Measurements from ENCODE around the gene HINT3. TPM values are rescaled to one million over a fixed set of nuclear protein-coding genes. Genes with fewer than 3 reads are reported as not detected.
A peak's percentile ranks its signal among the peaks of the same experiment; 100 is the strongest.

Gene HINT3
- total RNA-seq (8.4 and 9.7 TPM in 2 replicates), polyA plus RNA-seq (1.1 and 1.8 TPM in 2 replicates), polyA minus RNA-seq (1.2 and 1.9 TPM in 2 replicates), Bru-seq, nascent RNA (percentile 64 among the genes with signal in this experiment), BruChase-seq, experiment 1, labeled RNA remaining after a 6-hour chase (percentile 81 among the genes with signal in this experiment), BruChase-seq, experiment 2, labeled RNA remaining after a 2-hour chase (percentile 69 among the genes with signal in this experiment)
- polyA plus RNA-seq (2011; cell fraction: cytosol; rRNA removed) = 1.9 and 2.1 TPM in 2 replicates
- 0.66 and 1.0 TPM in 2 replicates for polyA plus RNA-seq (2011; cell fraction: nucleus; rRNA removed)
- 9.3 TPM in 2 replicates for polyA plus RNA-seq (2012)
- polyA minus RNA-seq (2011; cell fraction: cytosol; rRNA and poly(A)+ RNA removed) = 5.6 TPM
- polyA minus RNA-seq (2011; cell fraction: nucleus; rRNA and poly(A)+ RNA removed) = 1.7 TPM in 2 replicates
- long read RNA-seq, transcript HINT3-201 (5 exons, 3,314 nt) = major isoform, 11 of 18 reads
- long read RNA-seq, partial matches to known transcripts = 2 of 18 reads
- long read RNA-seq, other reads (novel, unspliced or antisense) = 5 of 18 reads

DNA sequence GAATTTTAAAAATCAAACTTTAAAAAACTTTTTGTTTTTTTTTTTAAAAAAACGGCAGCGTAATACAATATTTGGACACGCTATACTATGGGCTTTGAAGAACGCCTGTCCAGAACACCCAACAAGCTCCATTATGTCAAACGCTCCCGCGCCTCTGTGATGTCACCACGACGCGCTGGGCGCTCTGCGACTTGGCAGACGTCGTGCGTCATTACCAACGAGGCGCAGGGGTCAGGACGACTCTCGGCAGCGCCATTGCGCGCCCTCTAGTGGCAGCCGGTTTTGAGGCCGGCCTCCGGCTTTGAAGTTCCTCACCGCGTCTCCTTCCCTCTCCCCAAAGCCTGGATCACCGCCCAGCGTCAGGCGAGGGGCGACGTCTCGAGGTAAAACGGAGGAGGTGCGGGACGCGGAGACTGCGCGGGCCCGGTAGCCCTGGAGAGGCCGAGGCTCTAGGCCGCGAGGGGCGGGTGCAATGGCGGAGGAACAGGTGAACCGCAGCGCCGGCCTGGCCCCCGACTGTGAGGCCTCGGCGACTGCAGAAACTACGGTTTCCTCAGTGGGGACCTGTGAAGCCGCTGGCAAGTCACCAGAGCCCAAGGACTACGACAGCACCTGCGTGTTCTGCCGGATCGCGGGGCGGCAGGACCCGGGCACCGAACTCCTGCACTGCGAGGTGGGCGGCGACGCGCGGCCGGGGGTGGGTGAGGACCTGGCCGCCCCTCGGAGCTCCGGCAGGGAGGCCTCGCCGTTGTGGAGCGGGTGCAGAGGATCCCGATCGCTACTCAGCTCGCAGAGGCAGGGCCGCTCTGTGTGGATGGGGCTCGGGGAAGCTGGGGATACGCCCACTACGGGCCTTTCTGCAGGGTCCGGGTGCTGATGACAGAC is at the start of gene HINT3:
TSS of gene HINT3 (plus strand) at position 265 of the 885 bp plus-strand sequence. CDS start at position 473, 208 bp downstream.
- H3K4me1 ChIP-seq (ENCODE audit: control insufficient read depth, extremely low read depth, insufficient read depth, low read length) = peaks cover 15% of the 10 kb centered on the region
- H3K4me3 ChIP-seq (replicated peaks in 1 of 3; ENCODE audit: insufficient read depth in 1 of 3, low read depth in 1 of 3, low read length in 3 of 3) = peak within 1 kb of the TSS; percentile 46 to 74 (median 58)
- H3K9me3 ChIP-seq (replicated peaks; ENCODE audit: control insufficient read depth, insufficient read depth, low read length) = no peaks in the 10 kb centered on the region
- H3K27me3 ChIP-seq (ENCODE audit: control insufficient read depth in 2 of 2, insufficient read depth in 2 of 2, low read length in 2 of 2) = no peaks in the 10 kb centered on the region
- H2AFZ ChIP-seq (ENCODE audit: low read depth, low read length) = peak within 1 kb of the TSS; percentile 93
- ChIA-PET POLR2A (interaction anchor here (0.9 to 1.3 kb wide), 3 partner anchors 30 to 167 kb away, joined by 3 to 4 read pairs (median 3); partner anchors contain the start of genes NCOA7 and TRMT11), CTCF (interaction anchor here (0.5 to 8.4 kb wide), 53 partner anchors 9 to 655 kb away, joined by 3 to 138 read pairs (median 5); partner anchors contain the start of genes HDDC2, NCOA7 and TRMT11)
- peak within 1 kb of the TSS; percentile 60 for H3K4me2 ChIP-seq (ENCODE audit: insufficient read depth, low read length)
- peak; percentile 96 for FAIRE-seq
- dilution Hi-C loops (cut with MboI; ENCODE audit: extremely low pct_ligation_motif_present, low sequenced_read_pairs) = no loop called here
- BruUV-seq (replicated peaks) = no TSS peak
- DNase-seq (ENCODE audit: low read depth, low spot score) = peak; percentile 97
- intact Hi-C loops (cut with micrococcal nuclease) = loop anchor here (1.0 to 5.0 kb wide), 9 partner anchors 10 to 644 kb away; partner anchors contain the start of gene NCOA7
- peak within 1 kb of the TSS; percentile 86 for H3K9ac ChIP-seq (replicated peaks; ENCODE audit: extremely low read depth, insufficient read depth, low read length)
- H3K36me3 ChIP-seq (ENCODE audit: control insufficient read depth in 2 of 2, extremely low read depth in 1 of 2, insufficient read depth in 2 of 2, low read length in 2 of 2) = no peaks in the 10 kb centered on the region
- H3K9me1 ChIP-seq (replicated peaks; ENCODE audit: control insufficient read depth, extremely low read depth, insufficient read depth, low read length) = no peaks in the 10 kb centered on the region
- H4K20me1 ChIP-seq (replicated peaks; ENCODE audit: control insufficient read depth, extremely low read depth, insufficient read depth, low read length) = no peaks in the 10 kb centered on the region
- H3K79me2 ChIP-seq (ENCODE audit: control insufficient read depth, insufficient read depth, low read length) = no peaks in the 10 kb centered on the region
- TF ChIP-seq GATA2 (IDR thresholded peaks at IDR 0.05; ENCODE audit: insufficient read depth, insufficient read length, low read depth, low read length) (no peak), MYC (IDR thresholded peaks at IDR 0.05; ENCODE audit: low read depth, low read length) (no peak), POLR2AphosphoS5 (IDR thresholded peaks at IDR 0.05; ENCODE audit: insufficient read depth, low read depth, low read length) (peak; percentile 58), EZH2 (IDR thresholded peaks at IDR 0.05; ENCODE audit: borderline replicate concordance, low read depth, low read length, severe bottlenecking) (no peak), POLR2A (IDR thresholded peaks at IDR 0.05; ENCODE audit: low read depth, low read length) (peak; percentile 52), JUN (IDR thresholded peaks at IDR 0.05; ENCODE audit: borderline replicate concordance, insufficient read depth, insufficient read length, low read depth) (peak; percentile 33), FOS (IDR thresholded peaks at IDR 0.05; ENCODE audit: borderline replicate concordance, insufficient read depth, low read length) (peak; percentile 17)
- TF ChIP-seq, protein P1, sequence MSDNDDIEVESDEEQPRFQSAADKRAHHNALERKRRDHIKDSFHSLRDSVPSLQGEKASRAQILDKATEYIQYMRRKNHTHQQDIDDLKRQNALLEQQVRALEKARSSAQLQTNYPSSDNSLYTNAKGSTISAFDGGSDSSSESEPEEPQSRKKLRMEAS (IDR thresholded peaks at IDR 0.05; ENCODE audit: insufficient read depth, insufficient read length) = peak; percentile 22
- TF ChIP-seq, protein P2, sequence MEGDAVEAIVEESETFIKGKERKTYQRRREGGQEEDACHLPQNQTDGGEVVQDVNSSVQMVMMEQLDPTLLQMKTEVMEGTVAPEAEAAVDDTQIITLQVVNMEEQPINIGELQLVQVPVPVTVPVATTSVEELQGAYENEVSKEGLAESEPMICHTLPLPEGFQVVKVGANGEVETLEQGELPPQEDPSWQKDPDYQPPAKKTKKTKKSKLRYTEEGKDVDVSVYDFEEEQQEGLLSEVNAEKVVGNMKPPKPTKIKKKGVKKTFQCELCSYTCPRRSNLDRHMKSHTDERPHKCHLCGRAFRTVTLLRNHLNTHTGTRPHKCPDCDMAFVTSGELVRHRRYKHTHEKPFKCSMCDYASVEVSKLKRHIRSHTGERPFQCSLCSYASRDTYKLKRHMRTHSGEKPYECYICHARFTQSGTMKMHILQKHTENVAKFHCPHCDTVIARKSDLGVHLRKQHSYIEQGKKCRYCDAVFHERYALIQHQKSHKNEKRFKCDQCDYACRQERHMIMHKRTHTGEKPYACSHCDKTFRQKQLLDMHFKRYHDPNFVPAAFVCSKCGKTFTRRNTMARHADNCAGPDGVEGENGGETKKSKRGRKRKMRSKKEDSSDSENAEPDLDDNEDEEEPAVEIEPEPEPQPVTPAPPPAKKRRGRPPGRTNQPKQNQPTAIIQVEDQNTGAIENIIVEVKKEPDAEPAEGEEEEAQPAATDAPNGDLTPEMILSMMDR (IDR thresholded peaks at IDR 0.05; ENCODE audit: extremely low read depth in 1 of 2, insufficient read depth in 1 of 2, low read depth in 1 of 2, low read length in 2 of 2) = peak; percentile 99
- peak within 1 kb of the TSS; percentile 47 for H3K27ac ChIP-seq (ENCODE audit: insufficient read depth, low read depth, low read length)

Data from endothelial cell of umbilical vein (primary cell).